Panc1 (cell line): Measurements from ENCODE around the gene FOXJ2.

Experiments used
- POLR2AphosphoS5 ChIP-seq: IDR thresholded peaks from 2 replicates; pipeline ENCODE4 v1.6.1; 2012; ENCODE audit warnings: mild to moderate bottlenecking, low read depth, low read length, moderate library complexity
- SIN3A ChIP-seq: IDR thresholded peaks from 2 replicates; pipeline ENCODE4 v1.6.1; 2012; ENCODE audit warnings: low read depth, mild to moderate bottlenecking, low read length, moderate library complexity, borderline replicate concordance; ENCODE audit not compliant: insufficient read depth
- TF ChIP-seq, protein P1 (sequence below): fragments of 450-650 bp; IDR thresholded peaks from 2 replicates; pipeline ENCODE4 v1.5.1; 2017; ENCODE audit warnings: mild to moderate bottlenecking
- TF ChIP-seq, protein P2 (sequence below), 2 experiments: IDR thresholded peaks; 2 replicates each; pipeline ENCODE4 v1.6.1; 2011 to 2012; ENCODE audit warnings: low read depth in 2 of 2, control low read depth in 1 of 2, low read length in 1 of 2, mild to moderate bottlenecking in 1 of 2, moderate library complexity in 1 of 2; ENCODE audit not compliant: insufficient read depth in 1 of 2

DNA sequence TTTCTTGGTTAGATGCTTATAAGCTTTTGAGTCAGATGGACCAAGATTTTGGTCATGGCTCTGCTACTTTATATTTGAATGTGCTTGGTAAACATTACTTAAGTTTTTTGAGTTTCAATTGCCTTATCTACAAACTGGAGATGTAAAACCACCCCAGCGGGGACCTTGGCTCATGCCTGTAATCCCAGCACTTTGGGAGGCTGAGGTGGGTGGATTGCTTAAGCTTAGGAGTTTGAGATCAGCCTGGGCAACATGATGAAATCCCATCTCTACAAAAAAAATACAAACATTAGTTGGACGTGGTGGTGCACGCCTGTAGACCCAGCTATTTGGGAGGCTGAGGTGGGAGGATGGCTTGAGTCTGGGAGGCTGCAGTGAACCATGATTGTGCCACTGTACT, 60.8 kb downstream of the FOXJ2 start:
- TF ChIP-seq, protein P1, sequence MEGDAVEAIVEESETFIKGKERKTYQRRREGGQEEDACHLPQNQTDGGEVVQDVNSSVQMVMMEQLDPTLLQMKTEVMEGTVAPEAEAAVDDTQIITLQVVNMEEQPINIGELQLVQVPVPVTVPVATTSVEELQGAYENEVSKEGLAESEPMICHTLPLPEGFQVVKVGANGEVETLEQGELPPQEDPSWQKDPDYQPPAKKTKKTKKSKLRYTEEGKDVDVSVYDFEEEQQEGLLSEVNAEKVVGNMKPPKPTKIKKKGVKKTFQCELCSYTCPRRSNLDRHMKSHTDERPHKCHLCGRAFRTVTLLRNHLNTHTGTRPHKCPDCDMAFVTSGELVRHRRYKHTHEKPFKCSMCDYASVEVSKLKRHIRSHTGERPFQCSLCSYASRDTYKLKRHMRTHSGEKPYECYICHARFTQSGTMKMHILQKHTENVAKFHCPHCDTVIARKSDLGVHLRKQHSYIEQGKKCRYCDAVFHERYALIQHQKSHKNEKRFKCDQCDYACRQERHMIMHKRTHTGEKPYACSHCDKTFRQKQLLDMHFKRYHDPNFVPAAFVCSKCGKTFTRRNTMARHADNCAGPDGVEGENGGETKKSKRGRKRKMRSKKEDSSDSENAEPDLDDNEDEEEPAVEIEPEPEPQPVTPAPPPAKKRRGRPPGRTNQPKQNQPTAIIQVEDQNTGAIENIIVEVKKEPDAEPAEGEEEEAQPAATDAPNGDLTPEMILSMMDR, result no peak
- TF ChIP-seq SIN3A (no peak), POLR2AphosphoS5 (no peak)
- TF ChIP-seq, protein P2, sequence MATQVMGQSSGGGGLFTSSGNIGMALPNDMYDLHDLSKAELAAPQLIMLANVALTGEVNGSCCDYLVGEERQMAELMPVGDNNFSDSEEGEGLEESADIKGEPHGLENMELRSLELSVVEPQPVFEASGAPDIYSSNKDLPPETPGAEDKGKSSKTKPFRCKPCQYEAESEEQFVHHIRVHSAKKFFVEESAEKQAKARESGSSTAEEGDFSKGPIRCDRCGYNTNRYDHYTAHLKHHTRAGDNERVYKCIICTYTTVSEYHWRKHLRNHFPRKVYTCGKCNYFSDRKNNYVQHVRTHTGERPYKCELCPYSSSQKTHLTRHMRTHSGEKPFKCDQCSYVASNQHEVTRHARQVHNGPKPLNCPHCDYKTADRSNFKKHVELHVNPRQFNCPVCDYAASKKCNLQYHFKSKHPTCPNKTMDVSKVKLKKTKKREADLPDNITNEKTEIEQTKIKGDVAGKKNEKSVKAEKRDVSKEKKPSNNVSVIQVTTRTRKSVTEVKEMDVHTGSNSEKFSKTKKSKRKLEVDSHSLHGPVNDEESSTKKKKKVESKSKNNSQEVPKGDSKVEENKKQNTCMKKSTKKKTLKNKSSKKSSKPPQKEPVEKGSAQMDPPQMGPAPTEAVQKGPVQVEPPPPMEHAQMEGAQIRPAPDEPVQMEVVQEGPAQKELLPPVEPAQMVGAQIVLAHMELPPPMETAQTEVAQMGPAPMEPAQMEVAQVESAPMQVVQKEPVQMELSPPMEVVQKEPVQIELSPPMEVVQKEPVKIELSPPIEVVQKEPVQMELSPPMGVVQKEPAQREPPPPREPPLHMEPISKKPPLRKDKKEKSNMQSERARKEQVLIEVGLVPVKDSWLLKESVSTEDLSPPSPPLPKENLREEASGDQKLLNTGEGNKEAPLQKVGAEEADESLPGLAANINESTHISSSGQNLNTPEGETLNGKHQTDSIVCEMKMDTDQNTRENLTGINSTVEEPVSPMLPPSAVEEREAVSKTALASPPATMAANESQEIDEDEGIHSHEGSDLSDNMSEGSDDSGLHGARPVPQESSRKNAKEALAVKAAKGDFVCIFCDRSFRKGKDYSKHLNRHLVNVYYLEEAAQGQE (IDR thresholded peaks at IDR 0.05; ENCODE audit: insufficient read depth in 1 of 2, low read depth in 2 of 2, low read length in 1 of 2), result no peak
